Spleen (tissue), 7 donors: ENCODE results near the gene C12orf42.

Experiments
- POLR2AphosphoS5 ChIP-seq, 3 donors: sonication (generic); formaldehyde crosslinking; IDR thresholded peaks; one replicate each; pipeline ENCODE4 v1.5.1; 2017; ENCODE audit warnings: antibody characterized with exemption in 3 of 3
- TF ChIP-seq, protein P1 (sequence below), 11 experiments: fragments of 200-600 bp in 7 of 11; fragments of 450-650 bp in 4 of 11; sonication (generic) in 4 of 11; IDR thresholded peaks in 8 of 11; conservative IDR thresholded peaks in 3 of 11; 1 replicate in 7 of 11; 2 replicates in 4 of 11; pipeline versions ENCODE4 v1.4.0 to v1.8.0; 2016 to 2021; ENCODE audit warnings: antibody characterized with exemption in 11 of 11, inconsistent platforms in 4 of 11, mild to moderate bottlenecking in 1 of 11
- donor health status: DM: no; HTN: no; CAD: no; lungs with moderate emphysema.
- donor health status: DM: no; HTN: no; CAD: no.
- donor health status: DM: no; HTN: no; CAD: no.

DNA sequence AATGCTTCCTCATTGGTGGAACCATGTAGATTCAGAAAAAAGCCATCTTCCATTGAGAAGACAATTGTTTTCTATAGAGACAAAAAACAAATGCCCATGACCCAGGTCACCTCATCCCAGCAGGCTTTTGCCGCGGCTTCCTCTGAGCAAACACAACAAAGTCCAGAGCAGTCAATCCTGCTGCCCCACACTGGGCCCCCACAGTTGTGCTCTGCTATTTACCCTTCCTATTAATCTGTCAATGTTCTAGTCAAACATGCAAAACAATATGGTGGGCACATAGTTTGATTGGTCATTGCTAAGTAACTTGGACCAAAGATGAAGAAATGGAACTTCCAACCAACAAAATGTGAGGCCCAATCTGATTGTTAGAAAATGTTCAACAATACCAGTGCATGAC is 20.7 kb downstream of the C12orf42 start:
- TF ChIP-seq, protein P1, sequence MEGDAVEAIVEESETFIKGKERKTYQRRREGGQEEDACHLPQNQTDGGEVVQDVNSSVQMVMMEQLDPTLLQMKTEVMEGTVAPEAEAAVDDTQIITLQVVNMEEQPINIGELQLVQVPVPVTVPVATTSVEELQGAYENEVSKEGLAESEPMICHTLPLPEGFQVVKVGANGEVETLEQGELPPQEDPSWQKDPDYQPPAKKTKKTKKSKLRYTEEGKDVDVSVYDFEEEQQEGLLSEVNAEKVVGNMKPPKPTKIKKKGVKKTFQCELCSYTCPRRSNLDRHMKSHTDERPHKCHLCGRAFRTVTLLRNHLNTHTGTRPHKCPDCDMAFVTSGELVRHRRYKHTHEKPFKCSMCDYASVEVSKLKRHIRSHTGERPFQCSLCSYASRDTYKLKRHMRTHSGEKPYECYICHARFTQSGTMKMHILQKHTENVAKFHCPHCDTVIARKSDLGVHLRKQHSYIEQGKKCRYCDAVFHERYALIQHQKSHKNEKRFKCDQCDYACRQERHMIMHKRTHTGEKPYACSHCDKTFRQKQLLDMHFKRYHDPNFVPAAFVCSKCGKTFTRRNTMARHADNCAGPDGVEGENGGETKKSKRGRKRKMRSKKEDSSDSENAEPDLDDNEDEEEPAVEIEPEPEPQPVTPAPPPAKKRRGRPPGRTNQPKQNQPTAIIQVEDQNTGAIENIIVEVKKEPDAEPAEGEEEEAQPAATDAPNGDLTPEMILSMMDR (IDR thresholded peaks at IDR 0.05 in 8 of 11, conservative IDR thresholded peaks at IDR 0.05 in 3 of 11), result no peak
- no peak for TF ChIP-seq POLR2AphosphoS5 (IDR thresholded peaks at IDR 0.05)
